Vagina (tissue), 2 donors: Measurements from ENCODE around the gene GDAP2. TPM values are rescaled to one million over a fixed set of nuclear protein-coding genes. Genes with fewer than 3 reads are reported as not detected.

Experiments used
- DNase-seq, 2 donors: peaks; one replicate each; pipeline ENCODE4 v3.0.0-alpha.2; 2017; ENCODE audit errors: extremely low spot score in 2 of 2
- H3K27ac ChIP-seq: fragments of 200-600 bp; sonication (generic); one replicate; pipeline ENCODE4 v1.5.1; 2019
- H3K27me3 ChIP-seq: fragments of 200-600 bp; sonication (generic); one replicate; pipeline ENCODE4 v1.5.1; 2019
- H3K36me3 ChIP-seq, 2 donors: fragments of 200-600 bp; sonication (generic); one replicate each; pipeline ENCODE4 v1.5.1; 2017 to 2019
- H3K4me1 ChIP-seq: fragments of 200-600 bp; sonication (generic); one replicate; pipeline ENCODE4 v1.5.1; 2019
- H3K4me3 ChIP-seq, 2 donors: fragments of 200-600 bp; sonication (generic); 1 replicate in 1 of 2; 2 replicates in 1 of 2; pipeline ENCODE4 v1.5.1; 2016 to 2019
- H3K9me3 ChIP-seq: fragments of 200-600 bp; sonication (generic); one replicate; pipeline ENCODE4 v1.5.1; 2019
- POLR2A ChIP-seq, 2 donors: fragments of 450-650 bp; IDR thresholded peaks; one replicate each; pipeline ENCODE4 v1.6.1; 2017; ENCODE audit warnings: antibody characterized with exemption in 2 of 2, mild to moderate bottlenecking in 2 of 2, moderate library complexity in 2 of 2
- POLR2AphosphoS5 ChIP-seq, 2 donors: sonication (generic); formaldehyde crosslinking; IDR thresholded peaks; one replicate each; pipeline ENCODE4 v1.9.0; 2017; ENCODE audit warnings: antibody characterized with exemption in 2 of 2, mild to moderate bottlenecking in 2 of 2, low read depth in 1 of 2; ENCODE audit not compliant: insufficient read depth in 1 of 2
- intact Hi-C: fragments of 100-400 bp; cut with DNase I; formaldehyde crosslinking; loops from one replicate; pipeline ENCODE4 v1.15.1; 2023
- total RNA-seq: library from RNA; depleted of rRNA; stranded (reverse); fragments of >200 nt; gene quantifications from one replicate; pipeline ENCODE4 v1.2.3, GENCODE V29; 2016
- TF ChIP-seq, protein P1 (sequence below), 3 experiments: fragments of 450-650 bp in 2 of 3; fragments of 200-600 bp in 1 of 3; sonication (generic) in 1 of 3; IDR thresholded peaks; one replicate each; pipeline ENCODE4 v1.5.1; 2017 to 2019; ENCODE audit warnings: antibody characterized with exemption in 3 of 3, mild to moderate bottlenecking in 2 of 3, moderate library complexity in 2 of 3

Gene GDAP2
- total RNA-seq, 1 donor from 2014 or later = 24.1 TPM

- TF ChIP-seq, protein P1, sequence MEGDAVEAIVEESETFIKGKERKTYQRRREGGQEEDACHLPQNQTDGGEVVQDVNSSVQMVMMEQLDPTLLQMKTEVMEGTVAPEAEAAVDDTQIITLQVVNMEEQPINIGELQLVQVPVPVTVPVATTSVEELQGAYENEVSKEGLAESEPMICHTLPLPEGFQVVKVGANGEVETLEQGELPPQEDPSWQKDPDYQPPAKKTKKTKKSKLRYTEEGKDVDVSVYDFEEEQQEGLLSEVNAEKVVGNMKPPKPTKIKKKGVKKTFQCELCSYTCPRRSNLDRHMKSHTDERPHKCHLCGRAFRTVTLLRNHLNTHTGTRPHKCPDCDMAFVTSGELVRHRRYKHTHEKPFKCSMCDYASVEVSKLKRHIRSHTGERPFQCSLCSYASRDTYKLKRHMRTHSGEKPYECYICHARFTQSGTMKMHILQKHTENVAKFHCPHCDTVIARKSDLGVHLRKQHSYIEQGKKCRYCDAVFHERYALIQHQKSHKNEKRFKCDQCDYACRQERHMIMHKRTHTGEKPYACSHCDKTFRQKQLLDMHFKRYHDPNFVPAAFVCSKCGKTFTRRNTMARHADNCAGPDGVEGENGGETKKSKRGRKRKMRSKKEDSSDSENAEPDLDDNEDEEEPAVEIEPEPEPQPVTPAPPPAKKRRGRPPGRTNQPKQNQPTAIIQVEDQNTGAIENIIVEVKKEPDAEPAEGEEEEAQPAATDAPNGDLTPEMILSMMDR (IDR thresholded peaks at IDR 0.05) = peak; percentile 53 to 72 (median 68)
- TF ChIP-seq POLR2AphosphoS5 (IDR thresholded peaks at IDR 0.05; ENCODE audit: insufficient read depth in 1 of 2, low read depth in 1 of 2) = no peak
- DNase-seq = no peak
- intact Hi-C loops = no loop called here
- Histone ChIP-seq H3K9me3 (no peaks in the 10 kb centered on the region), H3K27ac (peak overlapping the region; percentile 19), H3K4me3 (no peak overlapping the region), H3K36me3 (peaks cover 0 to 22% of the 10 kb centered on the region in 2 donors), H3K27me3 (no peaks in the 10 kb centered on the region), H3K4me1 (no peaks in the 10 kb centered on the region)
Measured at GRCh38 chr1:117895482-117896114, 33.8 kb downstream of the GDAP2 start.

DNA sequence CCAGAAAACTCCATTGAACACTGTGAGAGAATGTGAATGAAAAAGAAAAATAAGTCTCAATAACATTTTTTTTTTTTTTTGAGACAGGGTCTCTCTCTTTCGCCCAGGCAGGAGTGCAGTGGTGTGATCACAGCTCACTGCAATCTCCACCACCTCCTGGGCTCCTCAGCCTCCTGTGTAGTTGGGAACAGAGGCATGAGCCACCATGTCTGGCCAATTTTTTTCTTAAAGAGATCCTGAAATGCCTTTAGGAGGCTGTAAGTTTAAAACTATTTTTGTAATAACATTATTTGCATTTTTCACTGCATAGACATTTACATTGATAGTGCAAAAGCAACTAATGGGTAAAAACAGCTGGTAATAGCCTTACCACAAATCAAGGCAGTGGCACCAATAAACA, 35.3 kb downstream of the GDAP2 start:
- Histone ChIP-seq H3K4me1 (no peaks in the 10 kb centered on the region), H3K27ac (no peak overlapping the region), H3K4me3 (no peak overlapping the region), H3K9me3 (no peaks in the 10 kb centered on the region), H3K27me3 (no peaks in the 10 kb centered on the region), H3K36me3 (peaks cover 0 to 22% of the 10 kb centered on the region in 2 donors)
- no peak for TF ChIP-seq POLR2AphosphoS5 (IDR thresholded peaks at IDR 0.05; ENCODE audit: insufficient read depth in 1 of 2, low read depth in 1 of 2)
- TF ChIP-seq, protein P1 (IDR thresholded peaks at IDR 0.05) = no peak
- TF ChIP-seq POLR2A (IDR thresholded peaks at IDR 0.05) = no peak
- intact Hi-C loops = no loop called here
- no peak for DNase-seq

DNA sequence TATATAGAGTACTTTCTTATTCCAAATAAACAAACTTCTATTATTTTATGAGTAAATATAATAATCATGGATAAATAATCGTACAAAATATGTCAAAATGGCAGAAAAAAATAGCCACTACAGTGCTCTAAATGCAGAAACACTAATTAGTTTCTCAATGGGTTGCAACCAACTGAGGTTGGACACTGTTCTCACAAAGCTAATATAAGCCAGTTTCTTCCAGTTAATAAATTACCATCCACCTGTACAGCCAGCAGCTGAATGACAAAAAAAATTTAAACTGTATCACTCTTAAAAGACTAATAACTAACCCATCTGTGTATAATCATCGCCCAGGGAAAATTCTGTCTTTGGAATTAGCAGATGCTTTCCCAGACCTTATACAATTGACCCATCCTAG, 36.9 kb downstream of the GDAP2 start:
- TF ChIP-seq POLR2A (IDR thresholded peaks at IDR 0.05) (no peak), POLR2AphosphoS5 (IDR thresholded peaks at IDR 0.05; ENCODE audit: insufficient read depth in 1 of 2, low read depth in 1 of 2) (no peak)
- TF ChIP-seq, protein P1 (IDR thresholded peaks at IDR 0.05) = no peak
- Histone ChIP-seq H3K36me3 (peaks cover 0 to 17% of the 10 kb centered on the region in 2 donors), H3K4me1 (no peaks in the 10 kb centered on the region), H3K27ac (no peak overlapping the region), H3K9me3 (no peaks in the 10 kb centered on the region), H3K4me3 (no peak overlapping the region), H3K27me3 (no peaks in the 10 kb centered on the region)
- intact Hi-C loops = no loop called here
- no peak for DNase-seq

GRCh38 chr1:117890452-117890851, 39.0 kb downstream of the GDAP2 start:
- no peaks in the 10 kb centered on the region for H3K9me3 ChIP-seq
- H3K27ac ChIP-seq = no peak overlapping the region
- no peak for DNase-seq
- no peaks in the 10 kb centered on the region for H3K27me3 ChIP-seq
- TF ChIP-seq POLR2A (IDR thresholded peaks at IDR 0.05) (no peak), POLR2AphosphoS5 (IDR thresholded peaks at IDR 0.05; ENCODE audit: insufficient read depth in 1 of 2, low read depth in 1 of 2) (no peak)
- TF ChIP-seq, protein P1 (IDR thresholded peaks at IDR 0.05) = no peak
- intact Hi-C loops = no loop called here
- peaks cover 0 to 16% of the 10 kb centered on the region in 2 donors for H3K36me3 ChIP-seq
- no peak overlapping the region for H3K4me3 ChIP-seq
- no peaks in the 10 kb centered on the region for H3K4me1 ChIP-seq

GRCh38 chr1:117886101-117886795, 43.2 kb downstream of the GDAP2 start:
- Histone ChIP-seq H3K36me3 (peaks cover 0 to 21% of the 10 kb centered on the region in 2 donors), H3K4me3 (no peak overlapping the region), H3K27ac (no peak overlapping the region), H3K27me3 (no peaks in the 10 kb centered on the region), H3K9me3 (no peaks in the 10 kb centered on the region), H3K4me1 (no peaks in the 10 kb centered on the region)
- intact Hi-C loops = no loop called here
- no peak for DNase-seq
- TF ChIP-seq, protein P1 (IDR thresholded peaks at IDR 0.05) = no peak
- TF ChIP-seq POLR2A (IDR thresholded peaks at IDR 0.05) (no peak), POLR2AphosphoS5 (IDR thresholded peaks at IDR 0.05; ENCODE audit: insufficient read depth in 1 of 2, low read depth in 1 of 2) (no peak)
